NOMO-1 (cell line): Measurements from ENCODE around the gene ST6GALNAC1.

ENCODE experiments used
- DNase-seq, 2 experiments: peaks; one replicate each; lab custom pipeline; 2025; ENCODE audit not compliant: unreplicated experiment in 2 of 2; lab: John Stamatoyannopoulos, UW

ST6GALNAC1 gene

DNA sequence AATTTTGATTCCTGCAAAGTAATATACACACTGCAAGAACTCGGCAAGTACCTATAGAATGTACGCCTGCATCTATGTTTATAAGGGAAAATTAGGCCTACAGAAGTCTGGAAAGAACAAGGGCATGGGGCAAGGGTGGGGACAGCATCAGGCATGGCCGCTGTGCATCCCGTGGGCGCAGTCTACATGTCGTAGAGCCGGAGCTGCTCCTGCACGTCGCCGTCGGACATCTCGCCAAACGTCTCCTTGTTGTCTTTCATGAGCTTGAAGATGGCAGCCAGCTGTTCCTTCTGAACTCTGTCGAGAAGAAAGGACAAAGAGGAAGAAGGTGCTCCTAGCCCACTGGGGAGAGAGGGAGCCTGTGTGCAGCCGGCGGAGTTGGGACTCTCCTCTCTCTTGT lies 33.8 kb upstream of the ST6GALNAC1 start:
- no peak for DNase-seq

GRCh38 chr17:76676629-76677028 lies 33.1 kb upstream of the ST6GALNAC1 start:
- no peak for DNase-seq

DNA sequence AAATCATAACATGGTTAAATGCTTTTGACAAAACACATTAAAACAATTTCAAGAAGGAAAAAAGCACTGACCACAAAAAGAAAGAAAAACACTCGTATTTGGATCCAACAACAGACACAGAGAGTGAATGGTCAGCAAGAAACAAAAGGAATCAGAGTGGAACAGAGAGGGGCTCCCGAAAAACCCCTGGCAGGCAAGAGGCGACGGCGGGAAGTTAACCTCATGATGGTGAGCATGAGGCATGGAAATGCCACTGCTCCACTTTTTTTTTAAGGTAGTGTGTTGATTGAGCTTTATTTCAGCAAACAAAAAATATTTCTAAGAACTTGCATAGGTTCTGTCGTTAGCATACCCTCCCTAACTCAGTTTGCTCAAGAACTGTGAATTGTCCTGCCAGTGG lies 32.1 kb upstream of the ST6GALNAC1 start:
- DNase-seq: no peak

DNA sequence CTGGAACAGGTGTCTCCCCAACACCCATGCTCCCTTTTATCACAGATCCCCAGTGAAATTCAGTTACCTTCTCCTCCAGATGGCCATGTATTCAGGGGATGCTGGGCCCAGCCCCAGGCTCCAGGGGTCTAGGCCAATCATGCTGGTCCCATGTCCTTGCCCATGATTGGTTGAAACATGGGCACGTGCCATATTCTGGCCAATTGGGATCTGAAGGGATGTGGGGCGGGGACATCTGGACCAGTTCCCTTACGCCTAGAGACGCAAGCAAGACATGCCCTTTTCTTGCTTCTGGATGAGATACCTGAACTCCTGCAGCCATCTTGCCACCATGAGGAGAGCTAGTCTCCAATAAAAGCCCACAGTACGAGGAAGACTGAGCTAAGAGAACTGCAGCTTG lies 31.0 kb upstream of the ST6GALNAC1 start:
- DNase-seq: no peak

- no peak for DNase-seq
These were observed 30.2 kb upstream of the ST6GALNAC1 start for GRCh38 chr17:76673729-76674128.

DNA sequence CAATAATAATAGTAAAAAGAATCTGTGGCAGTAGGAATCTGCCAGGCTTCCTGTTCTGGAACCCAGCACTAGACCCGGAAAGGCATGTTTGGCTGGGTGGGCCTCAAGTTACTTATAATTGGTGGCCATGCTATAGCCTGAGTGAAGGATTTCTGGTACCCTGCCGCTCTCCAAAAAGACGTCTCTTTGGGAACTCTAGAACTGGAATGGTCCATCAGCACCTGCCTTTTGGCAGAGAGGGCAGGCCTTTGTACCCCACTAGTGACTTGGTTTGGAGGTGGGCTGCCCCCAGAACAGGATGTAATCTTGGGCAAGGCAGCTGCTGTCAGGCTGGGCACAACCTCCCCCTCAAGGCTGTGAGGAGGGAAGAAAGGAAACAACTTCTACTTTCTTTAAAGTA lies 29.3 kb upstream of the ST6GALNAC1 start:
- no peak for DNase-seq

DNA sequence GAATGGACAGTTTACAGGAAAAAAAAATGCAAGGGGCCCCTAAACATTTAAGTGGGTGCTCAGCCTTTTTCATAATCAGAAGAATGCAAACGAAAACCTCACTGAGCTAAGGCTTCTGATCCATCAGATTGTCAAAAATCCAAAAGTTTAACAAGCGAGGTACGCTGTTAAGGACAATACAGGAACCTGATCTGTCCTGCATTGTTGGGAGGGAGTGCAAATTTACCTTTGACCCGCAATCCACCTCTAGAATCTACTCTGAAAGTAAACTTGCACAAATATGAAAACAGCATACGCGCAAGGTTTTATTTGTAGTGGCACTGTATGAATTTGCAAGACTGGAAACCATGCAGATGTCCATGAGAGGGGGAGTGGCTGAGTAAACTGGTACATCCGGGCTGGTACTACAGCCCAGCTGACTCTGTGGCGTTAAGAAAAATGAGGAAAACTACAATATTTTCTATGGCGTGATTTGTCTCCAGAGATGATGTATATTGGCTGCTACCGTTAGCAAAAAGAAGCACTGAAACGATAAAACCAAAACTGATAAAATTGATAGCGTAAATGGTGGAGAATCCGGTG lies 28.8 kb upstream of the ST6GALNAC1 start:
- DNase-seq: peak; percentile 12 to 21

GRCh38 chr17:76671912-76672262 lies 28.3 kb upstream of the ST6GALNAC1 start:
- no peak for DNase-seq

DNA sequence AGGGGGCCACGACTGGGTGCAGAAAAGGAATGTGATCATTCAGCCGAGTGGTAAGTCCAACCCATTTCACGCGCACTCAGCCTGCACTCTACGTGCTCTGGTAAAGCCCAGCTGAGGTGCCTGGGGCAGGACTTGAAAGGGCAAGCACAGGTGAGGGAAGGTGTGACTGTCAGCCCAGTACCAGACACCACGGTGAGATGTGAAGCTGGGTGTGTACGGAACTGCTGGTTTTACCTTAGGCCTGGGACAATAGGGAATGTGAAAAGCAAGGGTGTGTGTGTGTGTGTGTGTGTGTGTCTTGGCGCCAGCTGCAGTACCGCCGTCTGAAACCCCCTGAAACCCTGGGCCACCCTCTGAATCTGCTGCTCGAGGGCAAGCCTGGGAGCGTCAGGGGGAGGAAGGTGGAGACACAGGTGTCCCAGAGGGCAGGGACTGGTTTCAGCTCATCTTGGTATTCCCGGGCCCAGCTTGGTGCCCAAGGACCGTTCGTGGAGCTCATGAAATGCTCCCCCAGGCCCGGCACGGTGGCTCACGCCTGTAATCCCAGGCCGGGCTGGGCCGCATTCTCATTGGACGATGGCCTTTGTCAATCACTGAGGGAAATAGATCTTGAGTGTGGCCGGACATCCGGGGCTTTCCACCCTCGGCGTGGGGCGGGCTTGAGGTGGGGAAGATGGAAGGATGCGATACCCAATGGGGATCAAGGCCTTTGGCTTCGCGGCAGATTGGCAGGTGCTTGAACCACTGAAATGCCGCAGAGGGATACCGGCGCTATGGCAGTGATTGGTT lies 27.8 kb upstream of the ST6GALNAC1 start:
- DNase-seq: peak; percentile 98 to 99

GRCh38 chr17:76670718-76671122 lies 27.2 kb upstream of the ST6GALNAC1 start:
- no peak for DNase-seq

- no peak for DNase-seq
These were observed 26.6 kb upstream of the ST6GALNAC1 start for GRCh38 chr17:76670020-76670717.

- no peak for DNase-seq
These were observed 24.4 kb upstream of the ST6GALNAC1 start for GRCh38 chr17:76667786-76668453.

GRCh38 chr17:76667491-76667755 lies 23.9 kb upstream of the ST6GALNAC1 start:
- no peak for DNase-seq

GRCh38 chr17:76660656-76661042 lies 17.1 kb upstream of the ST6GALNAC1 start:
- DNase-seq: no peak

- peak; percentile 57 to 85 for DNase-seq
These were observed 16.5 kb upstream of the ST6GALNAC1 start for GRCh38 chr17:76659928-76660655.

DNA sequence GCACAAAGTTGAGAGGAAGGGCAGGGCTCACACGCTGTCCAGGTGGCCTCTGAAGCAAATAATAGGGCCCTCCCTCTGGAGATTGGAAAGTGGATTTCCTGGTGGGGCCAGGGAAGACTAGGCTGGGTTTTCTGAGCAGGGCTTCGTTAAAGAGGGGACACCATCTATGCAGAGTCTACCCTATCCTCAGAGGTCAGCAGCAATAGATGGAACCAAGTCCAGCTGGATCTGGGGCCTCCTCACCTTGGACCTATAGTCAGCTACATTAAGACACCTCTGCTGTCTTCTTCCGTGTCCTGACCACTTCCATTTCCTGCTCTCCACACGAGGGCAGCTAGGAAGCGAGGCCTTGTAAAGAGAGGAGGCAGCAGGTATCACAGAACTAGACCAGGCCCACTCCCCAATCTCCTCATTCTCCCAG lies 14.7 kb upstream of the ST6GALNAC1 start:
- no peak for DNase-seq

GRCh38 chr17:76657505-76658241 lies 14.1 kb upstream of the ST6GALNAC1 start:
- no peak for DNase-seq

- no peak for DNase-seq
These were observed 10.9 kb upstream of the ST6GALNAC1 start for GRCh38 chr17:76654408-76654807.

GRCh38 chr17:76650504-76650903 lies 6.9 kb upstream of the ST6GALNAC1 start:
- no peak for DNase-seq

DNA sequence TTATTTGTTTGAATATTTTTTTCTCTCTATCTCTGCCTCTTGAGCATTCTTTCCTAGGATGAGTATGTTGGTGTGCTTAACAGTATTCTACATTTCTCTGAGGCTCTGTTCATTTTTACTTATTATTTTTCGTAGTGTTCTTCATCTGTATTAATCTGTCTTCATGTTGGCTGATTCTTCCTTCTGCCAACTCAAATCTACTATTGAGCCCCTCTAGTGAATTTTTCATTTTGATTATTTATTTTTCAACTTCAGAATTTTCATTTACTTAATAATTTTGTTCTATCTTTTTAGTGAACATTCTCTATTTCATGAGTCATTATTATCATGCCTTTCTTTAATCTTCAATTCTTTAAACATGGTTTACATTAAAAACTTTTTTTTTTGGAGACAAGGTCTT lies 3.2 kb upstream of the ST6GALNAC1 start:
- DNase-seq: no peak
